ENCODE results near the gene ARHGEF38. TPM values are rescaled to one million over a fixed set of nuclear protein-coding genes. Genes with fewer than 3 reads are reported as not detected.
"Not testable (repeated sequence)": the region's sequence is repeated elsewhere in the genome, so short reads cannot be mapped to it uniquely, and the experiment has no call there.

Gene ARHGEF38
- total RNA-seq, 1 experiment from 2014 or later, result not detected

DNA sequence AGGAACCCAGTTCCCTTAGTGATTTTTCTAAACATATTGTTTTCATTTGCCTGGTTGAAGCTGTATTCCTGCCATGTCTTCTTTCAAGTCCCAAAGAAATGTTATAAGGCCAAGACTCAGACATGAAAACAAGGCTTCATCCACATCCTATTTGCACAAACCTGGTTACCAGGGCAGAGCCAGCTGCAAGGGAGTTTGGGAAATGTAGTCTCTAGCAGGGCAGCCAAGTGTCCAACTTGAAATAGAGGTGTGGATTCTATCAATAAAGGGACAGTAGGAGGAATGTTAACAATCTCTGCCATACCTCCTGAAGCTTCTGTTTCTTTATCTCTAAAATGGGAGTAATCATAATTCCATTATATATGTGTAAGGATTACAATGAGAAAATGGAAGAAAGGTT, 99.5 kb downstream of the ARHGEF38 start:
- no peak for DNase-seq (ENCODE audit: low read depth)

DNA sequence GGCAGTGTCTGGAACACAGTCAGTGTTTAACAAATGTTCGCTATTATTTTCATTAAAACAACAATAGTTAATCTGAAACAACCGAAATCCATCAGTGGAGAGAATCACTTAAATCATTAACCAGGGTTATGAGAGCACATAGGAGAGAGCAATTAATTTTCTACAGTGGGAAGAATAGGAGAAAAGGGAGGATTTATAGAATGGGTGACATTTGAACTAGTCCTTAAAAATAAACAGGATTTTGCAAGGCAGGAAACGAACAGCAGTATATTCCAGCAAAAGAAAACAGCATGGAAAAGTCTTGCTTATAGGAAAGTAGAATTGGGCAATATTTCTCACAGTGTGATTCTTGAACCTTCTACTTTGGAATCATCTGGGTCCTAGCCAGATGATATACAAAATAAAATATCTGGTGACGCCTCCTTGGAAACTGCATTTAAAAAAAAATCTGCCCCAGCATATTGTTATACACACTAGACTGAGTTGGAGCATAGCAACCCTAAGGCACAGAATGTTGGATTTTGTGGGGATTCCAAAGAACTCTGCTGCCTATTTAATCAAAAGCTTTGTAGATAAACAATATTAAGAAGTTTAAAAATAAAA, 100.0 kb downstream of the ARHGEF38 start:
- DNase-seq (ENCODE audit: low read depth), result no peak

DNA sequence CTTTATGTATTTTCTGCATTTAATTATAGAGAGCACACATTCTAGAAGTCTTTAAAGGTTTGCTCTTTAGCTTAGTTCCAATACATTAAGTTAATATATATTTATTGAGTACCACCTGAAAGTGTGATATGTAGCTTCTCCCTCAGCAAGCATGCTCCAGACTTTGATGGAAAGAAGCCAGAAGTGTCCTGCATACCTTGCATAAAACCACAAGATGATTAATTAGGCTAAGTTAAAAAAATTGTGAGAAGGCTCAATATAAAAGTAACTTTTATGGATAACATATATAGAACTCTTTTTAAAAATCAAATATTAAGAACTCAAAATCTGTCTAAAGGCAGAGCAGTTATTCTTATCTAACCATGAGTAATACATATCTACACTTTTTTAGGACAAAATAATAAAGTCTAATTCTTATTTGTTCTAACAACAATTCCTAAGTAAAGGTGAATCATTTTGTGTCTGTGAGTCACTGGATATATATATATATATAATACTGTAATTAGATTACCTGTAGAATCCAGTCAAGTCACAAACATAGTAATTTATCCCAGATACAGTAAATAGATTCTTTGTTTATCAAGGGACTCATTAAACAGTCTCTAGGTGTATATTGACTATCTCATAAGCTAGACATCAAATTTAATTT, 104.8 kb downstream of the ARHGEF38 start:
- no peak for DNase-seq (ENCODE audit: low read depth)

DNA sequence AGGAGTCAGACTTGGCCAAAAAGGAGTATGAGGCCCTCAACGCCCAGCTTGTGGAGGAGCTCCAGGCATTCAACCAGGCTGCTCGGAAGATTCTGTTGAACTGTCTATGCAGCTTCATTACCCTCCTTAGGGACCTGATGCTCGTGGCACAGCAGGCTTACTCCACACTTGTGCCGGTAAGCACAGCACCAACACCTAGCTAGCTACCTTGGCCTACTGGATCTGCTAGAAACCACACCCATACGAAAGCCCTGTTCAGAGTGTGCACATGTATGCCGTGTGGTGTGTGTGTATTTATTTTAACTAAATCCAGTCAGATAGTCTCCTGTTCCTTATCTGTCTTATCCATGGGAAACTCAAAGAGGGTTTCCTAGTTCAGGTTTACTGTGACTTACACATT, 106.8 kb downstream of the ARHGEF38 start:
- DNase-seq (ENCODE audit: low read depth), result no peak

DNA sequence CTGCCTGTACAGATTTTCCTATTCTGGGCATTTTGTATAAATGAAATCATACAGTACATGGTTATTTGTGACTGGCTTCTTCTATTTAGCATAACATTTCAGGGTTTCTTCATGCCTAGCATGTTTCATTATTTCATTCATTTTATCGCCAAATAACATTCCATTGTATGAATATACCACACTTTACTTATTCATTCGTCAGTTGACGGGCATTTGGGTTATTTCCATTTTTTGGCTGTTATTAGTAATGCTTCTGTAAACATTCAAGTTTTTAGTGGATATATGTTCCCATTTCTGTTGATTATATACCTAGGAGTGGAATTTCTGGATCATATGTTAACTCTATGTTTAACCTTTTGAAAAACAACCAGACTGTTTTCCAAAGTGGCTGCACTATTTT, 108.6 kb downstream of the ARHGEF38 start:
- DNase-seq (ENCODE audit: low read depth), result no peak

DNA sequence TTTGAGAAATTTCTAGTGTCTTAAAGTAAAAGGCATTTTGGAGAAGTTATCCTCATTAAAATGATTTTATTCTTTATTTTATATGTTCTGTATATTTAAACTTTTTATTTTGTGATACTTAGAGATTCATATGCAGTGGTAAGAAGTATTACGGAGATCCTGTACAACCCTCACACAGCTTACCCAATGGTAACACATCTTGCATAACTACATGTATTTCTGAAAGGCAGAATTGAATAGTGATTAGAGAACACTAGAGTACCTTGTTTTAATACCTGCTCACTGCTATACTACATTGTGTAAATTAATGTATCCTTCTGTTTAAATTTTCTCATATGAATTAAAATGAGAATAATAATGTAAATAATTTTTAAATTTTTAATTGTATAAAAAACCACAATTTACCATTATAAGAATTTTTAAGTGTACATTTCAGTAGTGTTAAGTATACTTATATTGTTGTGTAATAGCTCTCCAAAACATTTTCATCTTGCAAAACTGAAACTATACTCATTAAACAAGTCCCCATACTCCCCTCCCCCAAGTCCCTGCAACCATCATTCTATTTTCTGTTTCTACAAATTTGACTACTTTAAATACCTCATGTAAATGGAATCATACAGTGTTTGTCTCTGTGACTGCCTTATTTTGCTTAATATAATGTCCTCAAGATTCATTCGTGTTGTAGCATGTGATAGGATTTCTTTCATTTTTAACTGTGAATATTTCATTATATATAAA, 110.7 kb downstream of the ARHGEF38 start:
- no peak for DNase-seq (ENCODE audit: low read depth)

DNA sequence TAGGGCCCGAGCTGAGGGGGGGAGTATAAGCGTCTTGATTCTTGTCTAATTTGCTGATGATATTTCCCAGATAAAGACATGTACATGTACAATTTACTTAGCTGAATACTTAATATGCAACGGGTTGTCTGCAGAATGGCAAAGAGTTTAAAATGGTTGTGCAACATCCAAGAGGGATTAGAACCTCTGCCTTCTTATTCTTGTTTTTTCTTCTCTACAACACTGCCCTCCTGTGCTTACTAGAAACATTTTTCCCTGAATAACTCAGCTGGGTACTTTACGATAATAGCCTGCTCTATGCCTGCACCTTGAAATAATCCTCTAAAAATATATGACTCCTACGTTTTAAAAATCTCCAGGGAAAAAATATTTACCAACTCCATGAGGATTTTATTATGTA, 114.3 kb downstream of the ARHGEF38 start:
- DNase-seq (ENCODE audit: low read depth), result no peak

DNA sequence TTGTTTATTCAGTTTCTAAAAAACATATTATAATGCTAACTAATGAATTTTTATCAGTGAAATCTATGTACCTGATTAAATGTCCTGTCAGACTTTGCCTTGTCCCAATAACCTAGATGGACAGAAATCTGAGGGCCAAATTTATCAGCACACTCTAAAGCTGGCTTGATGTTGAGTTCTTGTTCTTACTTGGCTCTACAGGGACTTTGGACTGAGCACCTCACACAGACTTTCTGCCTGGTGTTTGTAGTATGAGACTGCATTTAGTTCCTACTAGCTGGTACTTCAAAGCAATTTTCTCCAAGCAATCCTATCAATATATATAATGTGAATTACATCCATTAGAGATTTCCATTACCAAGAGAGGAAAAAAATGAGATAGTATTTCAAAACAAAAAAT, 118.3 kb downstream of the ARHGEF38 start:
- DNase-seq (ENCODE audit: low read depth), result no peak

DNA sequence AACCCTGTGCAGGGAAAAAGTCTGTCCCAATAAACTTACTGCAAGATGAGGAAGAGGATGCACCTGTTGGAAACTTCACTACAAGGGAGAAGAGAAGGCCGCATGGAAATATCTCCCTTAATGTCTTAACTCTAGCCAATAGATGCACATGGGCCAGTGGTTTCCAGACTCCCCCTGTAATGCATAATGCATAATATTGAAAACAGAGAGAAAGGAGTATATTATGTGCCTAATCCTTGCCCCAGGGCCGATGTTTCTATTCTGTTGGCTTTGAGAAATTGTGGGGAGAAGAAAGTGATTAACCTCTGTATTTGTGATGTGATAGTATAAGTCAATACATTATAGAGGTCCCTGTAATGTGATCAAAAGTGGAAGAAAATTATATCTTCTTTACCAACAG, 118.9 kb downstream of the ARHGEF38 start:
- no peak for DNase-seq (ENCODE audit: low read depth)

DNA sequence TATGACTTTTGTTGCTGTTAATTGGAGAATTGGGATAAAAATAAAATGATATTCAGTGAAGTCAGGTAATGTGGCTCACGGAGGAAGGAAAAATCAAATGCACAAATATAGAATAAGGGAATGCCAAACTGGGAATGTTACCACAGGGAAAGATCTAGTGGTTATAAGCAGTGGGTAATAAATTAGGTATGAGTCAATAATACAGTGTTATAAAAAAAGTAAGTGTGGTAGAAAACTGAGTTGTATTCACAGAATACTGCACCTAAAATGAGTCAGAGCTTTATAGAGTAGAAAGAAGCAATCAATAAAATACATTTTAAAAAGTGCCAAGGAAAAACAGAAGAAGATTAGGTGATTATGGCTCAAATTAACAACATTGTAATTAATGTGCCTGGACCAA, 121.6 kb downstream of the ARHGEF38 start:
- no peak for DNase-seq (ENCODE audit: low read depth)

DNA sequence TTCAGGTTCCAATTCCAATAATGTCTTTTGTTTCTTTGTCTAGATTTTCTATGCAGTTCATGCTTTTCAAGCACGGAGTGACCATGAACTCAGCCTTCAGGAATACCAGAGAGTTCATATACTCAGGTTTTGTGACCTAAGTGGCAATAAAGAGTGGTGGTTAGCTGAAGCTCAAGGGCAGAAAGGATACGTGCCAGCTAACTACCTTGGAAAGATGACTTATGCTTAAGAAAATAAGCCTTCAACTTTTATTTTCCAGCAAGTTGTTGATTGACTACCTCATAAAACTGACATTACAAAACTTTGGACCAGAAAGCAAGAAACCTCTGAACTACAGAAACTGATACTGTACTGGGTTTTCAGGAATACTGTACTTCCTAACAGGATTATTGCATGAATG, 125.3 kb downstream of the ARHGEF38 start:
- no peak for DNase-seq (ENCODE audit: low read depth)

DNA sequence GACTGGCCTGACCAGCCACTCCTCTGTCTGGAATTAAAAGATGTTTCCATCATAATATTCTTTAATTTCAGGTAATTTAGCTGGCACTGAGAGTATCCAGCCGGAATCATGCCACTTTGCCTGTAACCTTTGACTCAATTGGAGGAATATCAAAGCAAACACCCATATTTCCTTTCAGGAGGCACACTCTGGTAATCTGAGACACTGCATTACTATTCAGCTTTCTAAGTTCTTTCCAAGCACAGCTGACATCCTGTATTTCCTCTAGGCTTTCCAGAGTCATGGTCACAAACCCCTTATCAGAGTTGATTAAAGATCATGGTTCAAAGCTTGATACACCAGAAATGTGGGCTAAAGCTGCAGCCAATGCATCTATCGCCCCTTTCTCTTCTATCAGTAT, 126.8 kb downstream of the ARHGEF38 start:
- DNase-seq (ENCODE audit: low read depth), result peak; percentile 16

DNA sequence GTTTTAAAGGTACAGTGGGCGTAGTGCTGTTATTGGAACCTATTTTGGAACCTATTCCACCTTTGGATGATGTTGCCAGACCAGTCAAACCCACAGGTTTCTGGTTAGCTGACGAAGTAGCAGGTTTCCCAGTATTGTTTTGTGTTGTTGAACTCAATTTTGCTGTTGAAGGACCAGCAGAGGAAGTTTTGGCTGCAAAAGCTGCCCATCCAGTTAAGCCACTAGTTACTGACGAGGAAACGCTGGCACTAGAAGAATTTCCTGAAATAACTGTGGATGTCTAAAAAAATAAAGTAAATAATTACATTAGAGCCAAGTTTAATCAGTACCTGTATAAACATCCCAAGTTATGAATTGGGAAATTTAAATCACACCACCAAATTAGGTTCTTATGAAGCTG, 130.6 kb downstream of the ARHGEF38 start:
- no peak for DNase-seq (ENCODE audit: low read depth)

DNA sequence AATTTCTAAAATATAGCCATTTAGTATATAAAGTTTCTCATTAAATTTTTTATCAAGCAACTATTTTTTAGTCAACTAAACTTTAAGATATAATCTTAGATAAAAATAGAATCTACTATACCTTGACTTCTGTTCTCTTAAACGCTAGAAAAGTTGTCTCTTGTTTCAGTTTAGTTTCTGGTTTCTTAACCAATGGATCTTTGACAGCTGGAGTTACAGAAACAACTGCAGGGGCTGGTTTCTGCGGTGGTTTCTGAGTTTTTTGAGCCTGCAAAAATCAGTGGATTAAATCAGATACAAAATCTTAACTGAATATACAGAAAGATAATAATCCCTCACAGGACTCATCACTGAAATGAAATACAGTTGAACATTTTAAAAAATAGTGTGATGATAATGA, 134.2 kb downstream of the ARHGEF38 start:
- DNase-seq (ENCODE audit: low read depth), result no peak

DNA sequence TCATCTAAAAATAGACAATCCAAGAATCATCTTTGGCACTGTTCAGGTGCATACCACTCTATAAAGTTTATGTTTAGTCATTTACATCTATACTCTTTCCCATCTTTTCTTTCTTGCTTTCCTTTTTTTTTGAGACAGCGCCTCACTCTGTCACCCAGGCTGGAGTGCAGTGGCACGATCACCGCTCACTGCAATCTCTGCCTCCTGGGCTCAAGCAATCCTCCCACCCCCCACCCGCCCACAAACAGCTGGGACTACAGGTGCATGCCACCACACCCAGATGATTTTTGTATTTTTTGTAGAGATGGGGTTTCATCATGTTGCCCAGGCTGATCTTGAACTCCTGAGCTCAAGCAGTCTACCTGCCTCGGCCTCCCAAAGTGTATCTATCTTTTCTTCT, 142.4 kb downstream of the ARHGEF38 start:
- DNase-seq (ENCODE audit: low read depth), result not testable (repeated sequence)

DNA sequence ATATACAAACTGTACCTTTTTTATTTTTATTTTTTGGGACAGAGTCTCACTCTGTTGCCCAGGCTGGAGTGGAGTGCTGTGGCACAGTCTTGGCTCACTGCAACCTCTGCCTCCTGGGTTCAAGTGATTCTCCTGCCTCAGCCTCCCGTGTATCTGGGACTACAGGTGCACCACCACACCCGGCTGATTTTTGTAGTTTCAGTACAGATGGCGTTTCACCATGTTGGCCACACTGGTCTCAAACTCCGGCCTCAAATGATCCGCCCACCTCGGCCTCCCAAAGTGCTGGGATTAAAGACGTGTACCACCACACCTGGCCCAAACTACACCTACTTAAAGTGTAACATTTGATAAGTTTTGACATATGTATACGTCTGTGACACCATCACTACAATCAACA, 143.4 kb downstream of the ARHGEF38 start:
- DNase-seq (ENCODE audit: low read depth), result not testable (repeated sequence)

DNA sequence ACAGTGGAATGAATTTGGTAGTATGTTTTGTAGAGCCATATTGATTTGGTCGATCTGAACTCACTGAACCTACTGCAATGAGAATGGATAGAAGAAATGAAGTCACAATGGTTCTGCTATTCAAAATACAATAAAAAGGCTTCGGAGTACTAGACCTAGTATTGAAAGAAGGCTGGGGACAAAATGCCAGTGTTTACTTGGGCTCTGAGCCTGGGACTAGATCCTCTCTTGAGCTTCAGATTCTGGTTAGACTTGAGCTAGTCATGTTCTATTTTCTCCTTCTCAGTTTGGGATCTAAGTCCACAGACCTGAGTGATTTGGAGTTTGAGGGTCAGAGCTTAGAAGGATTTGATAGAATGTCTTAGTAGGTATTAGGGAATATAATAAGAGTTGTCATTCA, 146.2 kb downstream of the ARHGEF38 start:
- no peak for DNase-seq (ENCODE audit: low read depth)

DNA sequence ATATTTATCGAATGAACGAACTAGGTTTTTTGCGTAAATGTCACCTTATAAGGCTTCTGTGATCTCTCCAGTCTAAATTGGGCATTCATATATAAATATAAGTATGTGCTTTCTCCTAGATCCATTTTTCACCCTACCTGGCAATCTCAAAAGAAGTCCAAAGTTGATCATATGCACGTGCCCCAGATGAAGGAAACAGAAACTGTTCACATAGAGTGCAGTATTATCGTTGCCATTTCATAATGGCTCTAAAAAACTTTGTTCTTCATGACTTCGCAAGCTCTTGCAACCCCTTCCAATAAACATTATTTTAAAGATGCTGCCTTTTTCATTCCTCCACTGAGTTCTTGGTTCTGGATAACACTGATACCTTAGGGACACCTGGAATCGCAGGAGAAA, 155.4 kb downstream of the ARHGEF38 start:
- DNase-seq (ENCODE audit: low read depth), result no peak

DNA sequence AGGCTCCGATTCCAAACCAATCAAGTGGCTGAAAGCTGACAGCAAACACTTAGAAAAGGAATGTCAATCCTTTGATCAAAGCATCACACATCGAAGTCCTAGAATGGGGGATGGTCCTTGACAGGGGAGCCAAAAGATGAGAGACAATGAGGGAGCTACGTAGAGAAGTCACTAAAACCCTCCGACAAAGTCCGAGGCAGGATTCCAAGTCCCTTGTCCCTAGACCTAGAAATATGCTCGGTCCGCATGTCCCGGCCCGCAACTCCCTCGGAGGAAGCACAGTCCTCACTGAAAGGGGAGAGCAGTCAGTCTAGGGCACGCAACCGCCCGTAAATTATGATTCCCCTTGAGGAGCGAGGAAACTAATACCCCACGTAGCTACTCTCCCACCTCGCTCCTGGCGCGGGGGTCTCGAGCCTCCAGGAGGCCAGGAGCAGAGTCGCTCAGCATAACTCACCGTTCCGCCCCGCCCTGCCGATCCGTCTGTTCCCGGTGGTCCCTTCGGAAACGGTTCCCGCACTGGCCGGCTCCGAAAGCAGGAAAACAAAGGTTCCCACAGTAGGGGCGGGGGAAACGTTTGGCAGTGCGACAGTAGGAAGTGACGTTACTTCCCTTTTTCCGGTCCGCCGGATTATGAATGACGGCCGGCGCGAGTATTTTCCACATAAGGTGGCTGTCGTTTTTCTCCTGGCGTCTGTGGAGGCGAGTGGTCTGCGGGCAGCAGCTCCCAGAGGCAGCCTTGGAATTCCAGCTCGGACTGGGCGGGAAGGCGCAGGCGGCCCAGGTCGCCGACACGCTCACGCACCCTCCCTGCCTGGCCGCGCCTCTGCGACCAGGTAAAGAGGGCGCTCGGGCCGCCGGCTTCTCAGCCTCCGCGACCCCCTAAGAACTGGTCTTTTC, 156.0 kb downstream of the ARHGEF38 start, which contains the start of the genes GSTCD and INTS12:
TSS of gene GSTCD (plus strand) at position 604 of the 900 bp plus-strand sequence. CDS start 8,830 bp downstream, outside the sequence.
TSS of gene INTS12 (minus strand) at position 509 of the 900 bp plus-strand sequence. CDS start 8,684 bp downstream, outside the sequence.
- DNase-seq (ENCODE audit: low read depth), result peak; percentile 84

DNA sequence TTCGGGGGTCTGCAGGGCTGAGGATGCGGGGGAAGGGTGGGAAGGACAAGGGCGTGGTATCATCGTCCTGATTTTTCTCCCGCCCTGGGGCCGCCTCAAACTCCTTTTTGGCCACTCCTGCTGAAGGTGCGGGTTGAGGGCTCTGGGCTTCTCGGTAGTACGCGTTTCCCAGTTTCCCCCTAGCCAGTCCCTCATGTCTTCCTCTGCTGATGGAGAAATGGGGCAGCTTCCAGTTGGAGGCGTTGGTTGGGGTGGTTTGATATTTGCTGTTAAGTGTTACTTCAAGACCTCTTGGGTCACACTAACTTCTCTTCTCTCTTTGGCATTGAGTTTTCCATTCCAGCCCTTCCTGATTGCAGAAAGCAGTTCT, 156.6 kb downstream of the ARHGEF38 start:
- peak; percentile 10 for DNase-seq (ENCODE audit: low read depth)

DNA sequence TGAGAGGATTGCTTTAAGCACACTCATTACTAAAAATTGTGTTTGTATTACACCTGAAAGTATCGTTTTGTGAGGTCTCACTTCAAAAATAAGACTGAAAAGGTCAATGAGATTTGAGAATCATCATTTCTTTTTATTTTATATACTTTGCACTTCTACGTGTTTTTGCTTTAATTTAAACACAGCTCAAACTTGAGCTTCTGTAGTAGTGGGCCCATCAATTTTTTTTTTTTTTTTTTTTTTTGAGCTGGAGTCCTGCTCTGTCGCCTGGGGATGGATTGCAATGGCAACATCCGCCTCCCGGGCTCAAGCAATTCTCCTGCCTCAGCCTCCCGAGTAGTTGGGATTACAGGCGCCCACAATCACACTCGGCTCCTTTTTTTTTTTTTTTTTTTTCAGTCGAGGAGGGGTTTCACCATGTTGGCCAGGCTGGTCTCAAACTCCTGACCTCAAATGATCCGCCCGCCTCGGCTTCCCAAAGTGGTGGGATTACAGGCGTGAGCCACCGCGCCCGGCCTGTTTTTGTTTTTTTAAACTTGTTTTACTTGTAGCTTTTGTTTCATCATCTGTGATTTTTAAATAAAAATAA, 157.7 kb downstream of the ARHGEF38 start:
- peak; percentile 2 for DNase-seq (ENCODE audit: low read depth)

DNA sequence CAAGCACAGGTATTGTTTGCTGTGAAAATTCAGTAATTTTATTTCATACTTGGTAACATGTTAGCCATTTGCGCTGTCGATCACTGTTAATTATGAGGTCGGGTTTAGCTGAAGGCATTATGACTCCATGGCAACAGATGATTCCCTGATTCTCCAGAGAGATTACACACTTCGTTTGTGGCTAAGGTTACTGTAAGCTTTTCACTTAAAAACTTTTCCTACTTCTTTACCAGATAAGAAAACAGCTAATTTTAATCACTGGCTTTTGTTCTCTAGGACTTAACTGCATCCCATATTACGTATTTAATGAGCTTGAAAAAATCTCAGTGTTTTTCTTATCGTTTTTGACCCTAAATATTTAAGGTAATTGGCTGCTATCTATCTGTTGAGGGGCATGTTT, 158.3 kb downstream of the ARHGEF38 start:
- DNase-seq (ENCODE audit: low read depth), result peak; percentile 6

All from Daoy (cell line).